ENCODE measurements around the gene EZR. TPM values are rescaled to one million over a fixed set of nuclear protein-coding genes. Genes with fewer than 3 reads are reported as not detected.

Gene EZR
- total RNA-seq, 1 donor from 2014 or later = 314 TPM

- FAIRE-seq (no peak), DNase-seq (ENCODE audit: low read depth) (no peak)
- Histone ChIP-seq H3K27me3 (ENCODE audit: control insufficient read depth, insufficient read depth, low read length) (no peaks in the 10 kb centered on the region), H3K4me3 (ENCODE audit: low read depth, low read length) (no peak overlapping the region), H3K36me3 (ENCODE audit: control insufficient read depth, insufficient read depth, low read length) (peaks cover 13% of the 10 kb centered on the region)
- TF ChIP-seq, protein P1, sequence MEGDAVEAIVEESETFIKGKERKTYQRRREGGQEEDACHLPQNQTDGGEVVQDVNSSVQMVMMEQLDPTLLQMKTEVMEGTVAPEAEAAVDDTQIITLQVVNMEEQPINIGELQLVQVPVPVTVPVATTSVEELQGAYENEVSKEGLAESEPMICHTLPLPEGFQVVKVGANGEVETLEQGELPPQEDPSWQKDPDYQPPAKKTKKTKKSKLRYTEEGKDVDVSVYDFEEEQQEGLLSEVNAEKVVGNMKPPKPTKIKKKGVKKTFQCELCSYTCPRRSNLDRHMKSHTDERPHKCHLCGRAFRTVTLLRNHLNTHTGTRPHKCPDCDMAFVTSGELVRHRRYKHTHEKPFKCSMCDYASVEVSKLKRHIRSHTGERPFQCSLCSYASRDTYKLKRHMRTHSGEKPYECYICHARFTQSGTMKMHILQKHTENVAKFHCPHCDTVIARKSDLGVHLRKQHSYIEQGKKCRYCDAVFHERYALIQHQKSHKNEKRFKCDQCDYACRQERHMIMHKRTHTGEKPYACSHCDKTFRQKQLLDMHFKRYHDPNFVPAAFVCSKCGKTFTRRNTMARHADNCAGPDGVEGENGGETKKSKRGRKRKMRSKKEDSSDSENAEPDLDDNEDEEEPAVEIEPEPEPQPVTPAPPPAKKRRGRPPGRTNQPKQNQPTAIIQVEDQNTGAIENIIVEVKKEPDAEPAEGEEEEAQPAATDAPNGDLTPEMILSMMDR (IDR thresholded peaks at IDR 0.05; ENCODE audit: insufficient read depth, low read length, severe bottlenecking) = no peak
Observed at GRCh38 chr6:158807515-158808441, 11.4 kb downstream of the EZR start.

DNA sequence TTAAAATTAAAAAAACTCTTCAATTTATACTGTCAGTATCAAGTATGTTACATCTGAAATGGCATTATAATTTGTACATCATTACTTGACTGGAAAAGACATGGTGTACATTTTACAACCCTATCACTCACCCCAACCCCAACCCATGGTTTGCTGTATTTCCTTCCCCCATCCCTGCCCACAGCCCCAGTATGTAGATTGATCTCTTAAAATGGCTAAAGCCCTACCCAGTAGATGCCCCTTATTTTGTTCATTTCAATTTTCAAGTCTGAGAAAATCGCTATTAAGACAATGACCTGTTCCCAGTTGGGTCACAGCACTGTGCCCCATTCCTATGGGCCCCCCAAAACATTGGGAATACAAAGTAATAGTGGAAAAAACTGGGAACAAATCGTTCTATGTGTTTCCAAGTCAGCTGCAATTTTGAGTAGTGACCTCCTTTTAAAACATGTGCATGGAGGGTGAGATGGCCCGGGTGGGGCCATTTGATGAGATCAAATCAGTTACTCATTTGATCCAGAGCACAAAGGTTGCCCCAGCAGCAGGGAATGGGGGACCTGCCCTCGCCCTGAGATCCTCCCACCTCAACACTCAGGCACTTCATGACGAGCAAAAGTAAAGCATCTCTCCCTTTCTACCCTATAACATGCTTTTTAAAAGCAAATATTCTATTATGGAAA is 13.3 kb downstream of the EZR start:
- H3K4me3 ChIP-seq (ENCODE audit: low read depth, low read length) = no peak overlapping the region
- H3K36me3 ChIP-seq (ENCODE audit: control insufficient read depth, insufficient read depth, low read length) = peaks cover 10% of the 10 kb centered on the region

GRCh38 chr6:158804207-158804606 is 15.0 kb downstream of the EZR start:
- no peak for DNase-seq (ENCODE audit: low read depth)
- TF ChIP-seq, protein P1 (IDR thresholded peaks at IDR 0.05; ENCODE audit: insufficient read depth, low read length, severe bottlenecking) = no peak
- H3K4me3 ChIP-seq (ENCODE audit: low read depth, low read length) = no peak overlapping the region
- H3K27me3 ChIP-seq (ENCODE audit: control insufficient read depth, insufficient read depth, low read length) = no peaks in the 10 kb centered on the region
- FAIRE-seq = no peak
- peaks cover 10% of the 10 kb centered on the region for H3K36me3 ChIP-seq (ENCODE audit: control insufficient read depth, insufficient read depth, low read length)

More for the DNA sequence above, 13.3 kb downstream of the EZR start:
- DNase-seq (ENCODE audit: low read depth) (no peak), FAIRE-seq (no peak)
- H3K27me3 ChIP-seq (ENCODE audit: control insufficient read depth, insufficient read depth, low read length) = no peaks in the 10 kb centered on the region
- TF ChIP-seq, protein P1 (IDR thresholded peaks at IDR 0.05; ENCODE audit: insufficient read depth, low read length, severe bottlenecking) = no peak

- H3K36me3 ChIP-seq (ENCODE audit: control insufficient read depth, insufficient read depth, low read length) = peaks cover 10% of the 10 kb centered on the region
Observed at GRCh38 chr6:158803733-158804143, 15.4 kb downstream of the EZR start.

GRCh38 chr6:158801655-158802294 is 17.4 kb downstream of the EZR start:
- FAIRE-seq = no peak
- peaks cover 3% of the 10 kb centered on the region for H3K36me3 ChIP-seq (ENCODE audit: control insufficient read depth, insufficient read depth, low read length)
- TF ChIP-seq, protein P1 (IDR thresholded peaks at IDR 0.05; ENCODE audit: insufficient read depth, low read length, severe bottlenecking) = no peak

More at GRCh38 chr6:158803733-158804143, 15.4 kb downstream of the EZR start:
- DNase-seq (ENCODE audit: low read depth) (peak; percentile 64), FAIRE-seq (no peak)
- H3K4me3 ChIP-seq (ENCODE audit: low read depth, low read length) = no peak overlapping the region
- H3K27me3 ChIP-seq (ENCODE audit: control insufficient read depth, insufficient read depth, low read length) = no peaks in the 10 kb centered on the region
- TF ChIP-seq, protein P1 (IDR thresholded peaks at IDR 0.05; ENCODE audit: insufficient read depth, low read length, severe bottlenecking) = no peak

More at GRCh38 chr6:158801655-158802294, 17.4 kb downstream of the EZR start:
- H3K4me3 ChIP-seq (ENCODE audit: low read depth, low read length) = no peak overlapping the region
- no peaks in the 10 kb centered on the region for H3K27me3 ChIP-seq (ENCODE audit: control insufficient read depth, insufficient read depth, low read length)
- DNase-seq (ENCODE audit: low read depth) = no peak

Measured in bronchial epithelial cell (primary cell).